ENCODE measurements around the gene PITPNM3.

DNA sequence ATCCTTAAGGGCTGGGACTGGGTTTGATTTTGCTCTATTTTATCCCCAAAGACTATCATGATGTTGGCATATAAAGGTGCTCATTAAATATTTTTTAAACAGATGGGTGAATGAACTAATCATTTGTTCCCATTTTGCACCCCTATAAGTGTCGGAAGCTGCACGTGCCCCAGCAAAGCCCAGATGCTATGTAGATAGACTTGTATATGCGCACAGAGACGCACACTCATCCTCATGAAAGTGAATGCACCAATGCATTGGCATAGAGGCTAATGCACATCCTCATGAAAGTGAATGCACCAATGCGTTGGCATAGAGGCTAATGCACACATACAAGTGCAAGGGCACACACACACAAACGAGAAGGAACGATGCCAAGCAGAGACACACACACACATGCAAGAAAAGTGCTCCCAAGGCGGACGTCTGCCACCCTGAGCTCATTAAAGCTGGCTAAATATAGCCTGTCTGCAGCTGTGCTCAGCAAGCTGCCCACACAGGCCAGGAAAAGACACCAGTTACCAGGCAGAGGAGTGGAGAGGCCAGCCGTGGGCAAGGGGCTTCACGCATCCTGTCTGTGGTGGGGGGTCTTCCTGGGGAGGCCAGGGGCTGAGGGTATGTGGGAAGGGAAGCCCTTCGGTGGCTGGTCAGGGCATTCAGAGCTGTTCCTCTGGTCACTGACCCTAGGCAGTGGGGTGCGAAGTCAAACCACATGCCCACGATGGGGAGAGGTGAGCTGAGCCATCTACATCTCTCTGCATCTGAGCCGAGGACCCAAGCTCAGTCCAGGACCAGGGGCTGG lies 59.5 kb downstream of the PITPNM3 start:
- no peak for TF ChIP-seq EZH2 (IDR thresholded peaks at IDR 0.05; ENCODE audit: low read depth, unreplicated experiment)
- TF ChIP-seq REST (IDR thresholded peaks at IDR 0.05; ENCODE audit: unreplicated experiment), result no peak
- TF ChIP-seq EZH2phosphoT487 (IDR thresholded peaks at IDR 0.05; ENCODE audit: unreplicated experiment), result no peak
- no peak for TF ChIP-seq CTCF (conservative IDR thresholded peaks at IDR 0.05; ENCODE audit: low read depth in 2 of 2)
- no peak for TF ChIP-seq POLR2AphosphoS5 (IDR thresholded peaks at IDR 0.05; ENCODE audit: low read depth)
- no peak for TF ChIP-seq JUNB (IDR thresholded peaks at IDR 0.05; ENCODE audit: unreplicated experiment)
- TF ChIP-seq, protein P1, sequence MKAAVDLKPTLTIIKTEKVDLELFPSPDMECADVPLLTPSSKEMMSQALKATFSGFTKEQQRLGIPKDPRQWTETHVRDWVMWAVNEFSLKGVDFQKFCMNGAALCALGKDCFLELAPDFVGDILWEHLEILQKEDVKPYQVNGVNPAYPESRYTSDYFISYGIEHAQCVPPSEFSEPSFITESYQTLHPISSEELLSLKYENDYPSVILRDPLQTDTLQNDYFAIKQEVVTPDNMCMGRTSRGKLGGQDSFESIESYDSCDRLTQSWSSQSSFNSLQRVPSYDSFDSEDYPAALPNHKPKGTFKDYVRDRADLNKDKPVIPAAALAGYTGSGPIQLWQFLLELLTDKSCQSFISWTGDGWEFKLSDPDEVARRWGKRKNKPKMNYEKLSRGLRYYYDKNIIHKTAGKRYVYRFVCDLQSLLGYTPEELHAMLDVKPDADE (IDR thresholded peaks at IDR 0.05), result no peak
- no peak for TF ChIP-seq CREB1 (CRISPR knock-in tag; IDR thresholded peaks at IDR 0.05; ENCODE audit: low read depth)
- TF ChIP-seq NANOG (IDR thresholded peaks at IDR 0.05; ENCODE audit: borderline replicate concordance), result no peak
- TF ChIP-seq ZNF331 (CRISPR knock-in tag; IDR thresholded peaks at IDR 0.05; ENCODE audit: low read depth), result no peak
- TF ChIP-seq STAT1 (IDR thresholded peaks at IDR 0.05; ENCODE audit: unreplicated experiment), result no peak
